WTC11 (cell line): ENCODE measurements around the gene FHIT. TPM values are rescaled to one million over a fixed set of nuclear protein-coding genes. Genes with fewer than 3 reads are reported as not detected.

Source experiments
- ATAC-seq: fragments of 200-7000 bp; cut with Tn5 transposase; 2 replicates; pipeline ENCODE4 v1.10.0; 2021; ENCODE audit warnings: mild to moderate bottlenecking, moderate library complexity
- CTCF ChIA-PET: fragments of 300-600 bp; sonication (Branson Sonifier 250); formaldehyde crosslinking; loops from one replicate; lab custom pipeline; 2021; ENCODE audit warnings: antibody characterized with exemption; lab: Charles Lee
- POLR2A ChIA-PET: fragments of 350-600 bp; sonication (Branson Sonifier 250); formaldehyde crosslinking; loops from one replicate; lab custom pipeline; 2021; ENCODE audit warnings: antibody characterized with exemption; lab: Charles Lee
- DNase-seq: peaks from one replicate; pipeline ENCODE4 v3.0.0; 2021; ENCODE audit warnings: low spot score
- H3K27ac Mint-ChIP-seq: 2 replicates; pipeline ENCODE4 v1.8.0; 2021; ENCODE audit warnings: mixed read lengths
- H3K27me3 Mint-ChIP-seq: 2 replicates; pipeline ENCODE4 v1.8.0; 2021; ENCODE audit warnings: low read depth, mild to moderate bottlenecking, moderate library complexity, mixed read lengths
- H3K36me3 Mint-ChIP-seq: 2 replicates; pipeline ENCODE4 v1.8.0; 2021; ENCODE audit warnings: mixed read lengths
- H3K4me1 Mint-ChIP-seq: 2 replicates; pipeline ENCODE4 v1.8.0; 2022; ENCODE audit warnings: mixed read lengths
- H3K4me3 Mint-ChIP-seq: 2 replicates; pipeline ENCODE4 v1.8.0; 2021; ENCODE audit warnings: mild to moderate bottlenecking, moderate library complexity, mixed read lengths
- H3K9me3 Mint-ChIP-seq: 2 replicates; pipeline ENCODE4 v1.8.0; 2021; ENCODE audit warnings: mixed read lengths
- CREB1 ChIP-seq: sonication (generic); formaldehyde crosslinking; IDR thresholded peaks from 2 replicates; pipeline ENCODE4 v1.8.0; 2023; ENCODE audit warnings: mild to moderate bottlenecking, missing genetic modification reagents
- ELF4 ChIP-seq: sonication (generic); formaldehyde crosslinking; IDR thresholded peaks from 2 replicates; pipeline ENCODE4 v1.8.1; 2022; ENCODE audit warnings: low read depth, mild to moderate bottlenecking, moderate library complexity, missing genetic modification reagents
- ETV6 ChIP-seq: sonication (generic); formaldehyde crosslinking; IDR thresholded peaks from 2 replicates; pipeline ENCODE4 v1.8.1; 2022; ENCODE audit warnings: mild to moderate bottlenecking, missing genetic modification reagents
- FOXJ3 ChIP-seq: sonication (generic); formaldehyde crosslinking; IDR thresholded peaks from 2 replicates; pipeline ENCODE4 v1.9.0; 2021; ENCODE audit warnings: missing genetic modification reagents, mild to moderate bottlenecking, borderline replicate concordance
- GRHL2 ChIP-seq: fragments of 250-450 bp; sonication (Bioruptor Pico); IDR thresholded peaks from 2 replicates; pipeline ENCODE4 v1.8.0; 2022; ENCODE audit warnings: mild to moderate bottlenecking, moderate library complexity; ENCODE audit not compliant: insufficient replicate concordance, severe bottlenecking
- NFATC4 ChIP-seq: fragments of 250-450 bp; sonication (Bioruptor Pico); IDR thresholded peaks from 2 replicates; pipeline ENCODE4 v1.9.0; 2021; ENCODE audit warnings: mild to moderate bottlenecking
- OVOL2 ChIP-seq: fragments of 250-450 bp; sonication (Bioruptor Pico); IDR thresholded peaks from 2 replicates; pipeline ENCODE4 v1.9.0; 2021; ENCODE audit warnings: mild to moderate bottlenecking, borderline replicate concordance
- TEAD4 ChIP-seq: sonication (generic); formaldehyde crosslinking; IDR thresholded peaks from 2 replicates; pipeline ENCODE4 v1.8.0; 2022; ENCODE audit warnings: mild to moderate bottlenecking, missing genetic modification reagents
- TP53 ChIP-seq: sonication (generic); formaldehyde crosslinking; IDR thresholded peaks from 2 replicates; pipeline ENCODE4 v1.8.1; 2023; ENCODE audit warnings: mild to moderate bottlenecking, missing genetic modification reagents
- ZBTB21 ChIP-seq: sonication (generic); formaldehyde crosslinking; IDR thresholded peaks from 2 replicates; pipeline ENCODE4 v1.8.1; 2023; ENCODE audit warnings: mild to moderate bottlenecking, missing genetic modification reagents, borderline replicate concordance
- ZNF219 ChIP-seq: sonication (generic); formaldehyde crosslinking; IDR thresholded peaks from 2 replicates; pipeline ENCODE4 v1.8.0; 2023; ENCODE audit warnings: missing genetic modification reagents, mild to moderate bottlenecking, borderline replicate concordance
- ZNF416 ChIP-seq: fragments of 250-450 bp; sonication (Bioruptor Pico); IDR thresholded peaks from 2 replicates; pipeline ENCODE4 v1.9.0; 2021; ENCODE audit warnings: mild to moderate bottlenecking, inconsistent platforms
- total RNA-seq: library from RNA; stranded (reverse); gene quantifications from 3 replicates; pipeline ENCODE4 v1.2.3, GENCODE V29; 2021
- TF ChIP-seq, protein P1 (sequence below): sonication (generic); formaldehyde crosslinking; IDR thresholded peaks from 2 replicates; pipeline ENCODE4 v1.8.1; 2023; ENCODE audit warnings: mild to moderate bottlenecking, missing genetic modification reagents, moderate library complexity
- TF ChIP-seq, protein P2 (sequence below): sonication (generic); formaldehyde crosslinking; IDR thresholded peaks from 2 replicates; pipeline ENCODE4 v1.8.1; 2022; ENCODE audit warnings: missing genetic modification reagents, borderline replicate concordance
- TF ChIP-seq, protein P3 (sequence below): sonication (generic); formaldehyde crosslinking; IDR thresholded peaks from 2 replicates; pipeline ENCODE4 v1.8.1; 2023; ENCODE audit warnings: mild to moderate bottlenecking, moderate library complexity, missing genetic modification reagents
- TF ChIP-seq, protein P4 (sequence below): fragments of 250-450 bp; sonication (Bioruptor Pico); IDR thresholded peaks from 2 replicates; pipeline ENCODE4 v1.8.0; 2021; ENCODE audit warnings: mild to moderate bottlenecking
- TF ChIP-seq, protein P5 (sequence below): sonication (generic); formaldehyde crosslinking; IDR thresholded peaks from 2 replicates; pipeline ENCODE4 v1.8.0; 2023; ENCODE audit warnings: missing genetic modification reagents, mild to moderate bottlenecking, borderline replicate concordance
- TF ChIP-seq, protein P6 (sequence below): fragments of 250-450 bp; sonication (Bioruptor Pico); IDR thresholded peaks from 2 replicates; pipeline ENCODE4 v1.9.0; 2021; ENCODE audit warnings: mild to moderate bottlenecking
- TF ChIP-seq, protein P7 (sequence below): sonication (generic); formaldehyde crosslinking; IDR thresholded peaks from 2 replicates; pipeline ENCODE4 v1.8.1; 2023; ENCODE audit warnings: mild to moderate bottlenecking, missing genetic modification reagents, moderate library complexity
- TF ChIP-seq, protein P8 (sequence below): sonication (generic); formaldehyde crosslinking; conservative IDR thresholded peaks from 2 replicates; pipeline ENCODE4 v1.8.1; 2023; ENCODE audit warnings: mild to moderate bottlenecking, low read depth, missing genetic modification reagents, moderate library complexity

Gene FHIT
- total RNA-seq, 1 experiment from 2014 or later: 2.6 TPM

DNA sequence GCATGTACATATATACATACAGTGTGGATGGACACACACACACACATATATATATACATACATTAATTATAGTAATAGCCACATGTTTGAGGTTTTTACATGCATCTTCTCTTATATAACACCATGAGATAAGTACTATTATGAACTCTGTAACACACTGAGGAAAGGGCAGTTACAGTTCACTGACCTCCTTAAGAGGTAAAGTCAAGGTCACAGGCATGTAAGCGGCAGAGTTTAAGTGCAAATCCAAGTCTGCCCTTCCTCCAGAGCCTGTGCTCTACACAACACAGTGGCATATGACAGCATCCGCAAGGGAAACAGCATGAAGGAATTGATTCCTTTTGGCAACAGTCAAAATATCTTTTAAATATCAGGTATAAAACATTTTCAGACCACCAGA lies 26.4 kb downstream of the FHIT start (continued):
- TF ChIP-seq, protein P1, sequence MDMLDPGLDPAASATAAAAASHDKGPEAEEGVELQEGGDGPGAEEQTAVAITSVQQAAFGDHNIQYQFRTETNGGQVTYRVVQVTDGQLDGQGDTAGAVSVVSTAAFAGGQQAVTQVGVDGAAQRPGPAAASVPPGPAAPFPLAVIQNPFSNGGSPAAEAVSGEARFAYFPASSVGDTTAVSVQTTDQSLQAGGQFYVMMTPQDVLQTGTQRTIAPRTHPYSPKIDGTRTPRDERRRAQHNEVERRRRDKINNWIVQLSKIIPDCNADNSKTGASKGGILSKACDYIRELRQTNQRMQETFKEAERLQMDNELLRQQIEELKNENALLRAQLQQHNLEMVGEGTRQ (CRISPR knock-in tag): no peak
- no peak for TF ChIP-seq ETV6 (CRISPR knock-in tag)
- TF ChIP-seq, protein P2, sequence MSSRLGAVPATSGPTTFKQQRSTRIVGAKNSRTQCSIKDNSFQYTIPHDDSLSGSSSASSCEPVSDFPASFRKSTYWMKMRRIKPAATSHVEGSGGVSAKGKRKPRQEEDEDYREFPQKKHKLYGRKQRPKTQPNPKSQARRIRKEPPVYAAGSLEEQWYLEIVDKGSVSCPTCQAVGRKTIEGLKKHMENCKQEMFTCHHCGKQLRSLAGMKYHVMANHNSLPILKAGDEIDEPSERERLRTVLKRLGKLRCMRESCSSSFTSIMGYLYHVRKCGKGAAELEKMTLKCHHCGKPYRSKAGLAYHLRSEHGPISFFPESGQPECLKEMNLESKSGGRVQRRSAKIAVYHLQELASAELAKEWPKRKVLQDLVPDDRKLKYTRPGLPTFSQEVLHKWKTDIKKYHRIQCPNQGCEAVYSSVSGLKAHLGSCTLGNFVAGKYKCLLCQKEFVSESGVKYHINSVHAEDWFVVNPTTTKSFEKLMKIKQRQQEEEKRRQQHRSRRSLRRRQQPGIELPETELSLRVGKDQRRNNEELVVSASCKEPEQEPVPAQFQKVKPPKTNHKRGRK: no peak
- TF ChIP-seq, protein P3, sequence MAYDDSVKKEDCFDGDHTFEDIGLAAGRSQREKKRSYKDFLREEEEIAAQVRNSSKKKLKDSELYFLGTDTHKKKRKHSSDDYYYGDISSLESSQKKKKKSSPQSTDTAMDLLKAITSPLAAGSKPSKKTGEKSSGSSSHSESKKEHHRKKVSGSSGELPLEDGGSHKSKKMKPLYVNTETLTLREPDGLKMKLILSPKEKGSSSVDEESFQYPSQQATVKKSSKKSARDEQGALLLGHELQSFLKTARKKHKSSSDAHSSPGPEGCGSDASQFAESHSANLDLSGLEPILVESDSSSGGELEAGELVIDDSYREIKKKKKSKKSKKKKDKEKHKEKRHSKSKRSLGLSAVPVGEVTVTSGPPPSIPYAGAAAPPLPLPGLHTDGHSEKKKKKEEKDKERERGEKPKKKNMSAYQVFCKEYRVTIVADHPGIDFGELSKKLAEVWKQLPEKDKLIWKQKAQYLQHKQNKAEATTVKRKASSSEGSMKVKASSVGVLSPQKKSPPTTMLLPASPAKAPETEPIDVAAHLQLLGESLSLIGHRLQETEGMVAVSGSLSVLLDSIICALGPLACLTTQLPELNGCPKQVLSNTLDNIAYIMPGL (CRISPR knock-in tag): no peak
- TF ChIP-seq FOXJ3: no peak

DNA sequence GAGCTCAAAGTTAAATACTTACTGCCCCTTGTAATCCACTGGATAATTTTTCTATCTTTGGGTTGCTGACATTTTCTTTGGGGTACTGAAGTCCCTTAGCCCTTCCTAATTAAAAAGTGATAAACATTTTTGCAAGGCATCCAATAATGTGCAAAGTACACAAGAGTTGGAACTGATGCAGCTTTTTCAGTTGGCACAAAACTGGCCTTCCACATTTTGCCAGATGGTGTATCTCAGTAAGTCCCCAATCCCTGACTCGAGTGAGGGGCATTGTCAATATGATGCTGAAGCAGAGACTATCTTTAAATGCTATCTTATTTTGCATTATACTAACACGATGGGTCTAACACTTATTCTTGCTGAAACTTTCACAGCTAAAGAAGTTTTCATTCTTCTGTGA lies 27.8 kb downstream of the FHIT start:
- CTCF ChIA-PET: no interaction called here
- POLR2A ChIA-PET: no interaction called here
- H3K4me3 Mint-ChIP-seq: no peak overlapping the region
- H3K36me3 Mint-ChIP-seq: no peaks in the 10 kb centered on the region
- peaks cover 9% of the 10 kb centered on the region for H3K4me1 Mint-ChIP-seq
- H3K27ac Mint-ChIP-seq: no peak overlapping the region
- ATAC-seq: no peak
- no peaks in the 10 kb centered on the region for H3K9me3 Mint-ChIP-seq
- no peaks in the 10 kb centered on the region for H3K27me3 Mint-ChIP-seq
- DNase-seq: no peak
- TF ChIP-seq FOXJ3 (no peak), ZNF416 (CRISPR knock-in tag) (no peak), OVOL2 (CRISPR knock-in tag) (no peak), ZBTB21 (CRISPR knock-in tag) (no peak), CREB1 (no peak), NFATC4 (no peak), TP53 (CRISPR knock-in tag) (no peak), ELF4 (CRISPR knock-in tag) (no peak), GRHL2 (CRISPR knock-in tag) (no peak), ZNF219 (CRISPR knock-in tag) (no peak), TEAD4 (no peak)
- TF ChIP-seq, protein P1 (CRISPR knock-in tag): no peak
- TF ChIP-seq, protein P4, sequence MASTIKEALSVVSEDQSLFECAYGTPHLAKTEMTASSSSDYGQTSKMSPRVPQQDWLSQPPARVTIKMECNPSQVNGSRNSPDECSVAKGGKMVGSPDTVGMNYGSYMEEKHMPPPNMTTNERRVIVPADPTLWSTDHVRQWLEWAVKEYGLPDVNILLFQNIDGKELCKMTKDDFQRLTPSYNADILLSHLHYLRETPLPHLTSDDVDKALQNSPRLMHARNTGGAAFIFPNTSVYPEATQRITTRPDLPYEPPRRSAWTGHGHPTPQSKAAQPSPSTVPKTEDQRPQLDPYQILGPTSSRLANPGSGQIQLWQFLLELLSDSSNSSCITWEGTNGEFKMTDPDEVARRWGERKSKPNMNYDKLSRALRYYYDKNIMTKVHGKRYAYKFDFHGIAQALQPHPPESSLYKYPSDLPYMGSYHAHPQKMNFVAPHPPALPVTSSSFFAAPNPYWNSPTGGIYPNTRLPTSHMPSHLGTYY (CRISPR knock-in tag): no peak
- TF ChIP-seq, protein P5, sequence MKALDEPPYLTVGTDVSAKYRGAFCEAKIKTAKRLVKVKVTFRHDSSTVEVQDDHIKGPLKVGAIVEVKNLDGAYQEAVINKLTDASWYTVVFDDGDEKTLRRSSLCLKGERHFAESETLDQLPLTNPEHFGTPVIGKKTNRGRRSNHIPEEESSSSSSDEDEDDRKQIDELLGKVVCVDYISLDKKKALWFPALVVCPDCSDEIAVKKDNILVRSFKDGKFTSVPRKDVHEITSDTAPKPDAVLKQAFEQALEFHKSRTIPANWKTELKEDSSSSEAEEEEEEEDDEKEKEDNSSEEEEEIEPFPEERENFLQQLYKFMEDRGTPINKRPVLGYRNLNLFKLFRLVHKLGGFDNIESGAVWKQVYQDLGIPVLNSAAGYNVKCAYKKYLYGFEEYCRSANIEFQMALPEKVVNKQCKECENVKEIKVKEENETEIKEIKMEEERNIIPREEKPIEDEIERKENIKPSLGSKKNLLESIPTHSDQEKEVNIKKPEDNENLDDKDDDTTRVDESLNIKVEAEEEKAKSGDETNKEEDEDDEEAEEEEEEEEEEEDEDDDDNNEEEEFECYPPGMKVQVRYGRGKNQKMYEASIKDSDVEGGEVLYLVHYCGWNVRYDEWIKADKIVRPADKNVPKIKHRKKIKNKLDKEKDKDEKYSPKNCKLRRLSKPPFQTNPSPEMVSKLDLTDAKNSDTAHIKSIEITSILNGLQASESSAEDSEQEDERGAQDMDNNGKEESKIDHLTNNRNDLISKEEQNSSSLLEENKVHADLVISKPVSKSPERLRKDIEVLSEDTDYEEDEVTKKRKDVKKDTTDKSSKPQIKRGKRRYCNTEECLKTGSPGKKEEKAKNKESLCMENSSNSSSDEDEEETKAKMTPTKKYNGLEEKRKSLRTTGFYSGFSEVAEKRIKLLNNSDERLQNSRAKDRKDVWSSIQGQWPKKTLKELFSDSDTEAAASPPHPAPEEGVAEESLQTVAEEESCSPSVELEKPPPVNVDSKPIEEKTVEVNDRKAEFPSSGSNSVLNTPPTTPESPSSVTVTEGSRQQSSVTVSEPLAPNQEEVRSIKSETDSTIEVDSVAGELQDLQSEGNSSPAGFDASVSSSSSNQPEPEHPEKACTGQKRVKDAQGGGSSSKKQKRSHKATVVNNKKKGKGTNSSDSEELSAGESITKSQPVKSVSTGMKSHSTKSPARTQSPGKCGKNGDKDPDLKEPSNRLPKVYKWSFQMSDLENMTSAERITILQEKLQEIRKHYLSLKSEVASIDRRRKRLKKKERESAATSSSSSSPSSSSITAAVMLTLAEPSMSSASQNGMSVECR (CRISPR knock-in tag): no peak
- TF ChIP-seq, protein P6, sequence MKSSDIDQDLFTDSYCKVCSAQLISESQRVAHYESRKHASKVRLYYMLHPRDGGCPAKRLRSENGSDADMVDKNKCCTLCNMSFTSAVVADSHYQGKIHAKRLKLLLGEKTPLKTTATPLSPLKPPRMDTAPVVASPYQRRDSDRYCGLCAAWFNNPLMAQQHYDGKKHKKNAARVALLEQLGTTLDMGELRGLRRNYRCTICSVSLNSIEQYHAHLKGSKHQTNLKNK: no peak
- TF ChIP-seq, protein P7, sequence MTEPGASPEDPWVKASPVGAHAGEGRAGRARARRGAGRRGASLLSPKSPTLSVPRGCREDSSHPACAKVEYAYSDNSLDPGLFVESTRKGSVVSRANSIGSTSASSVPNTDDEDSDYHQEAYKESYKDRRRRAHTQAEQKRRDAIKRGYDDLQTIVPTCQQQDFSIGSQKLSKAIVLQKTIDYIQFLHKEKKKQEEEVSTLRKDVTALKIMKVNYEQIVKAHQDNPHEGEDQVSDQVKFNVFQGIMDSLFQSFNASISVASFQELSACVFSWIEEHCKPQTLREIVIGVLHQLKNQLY (CRISPR knock-in tag): no peak
- TF ChIP-seq, protein P8, sequence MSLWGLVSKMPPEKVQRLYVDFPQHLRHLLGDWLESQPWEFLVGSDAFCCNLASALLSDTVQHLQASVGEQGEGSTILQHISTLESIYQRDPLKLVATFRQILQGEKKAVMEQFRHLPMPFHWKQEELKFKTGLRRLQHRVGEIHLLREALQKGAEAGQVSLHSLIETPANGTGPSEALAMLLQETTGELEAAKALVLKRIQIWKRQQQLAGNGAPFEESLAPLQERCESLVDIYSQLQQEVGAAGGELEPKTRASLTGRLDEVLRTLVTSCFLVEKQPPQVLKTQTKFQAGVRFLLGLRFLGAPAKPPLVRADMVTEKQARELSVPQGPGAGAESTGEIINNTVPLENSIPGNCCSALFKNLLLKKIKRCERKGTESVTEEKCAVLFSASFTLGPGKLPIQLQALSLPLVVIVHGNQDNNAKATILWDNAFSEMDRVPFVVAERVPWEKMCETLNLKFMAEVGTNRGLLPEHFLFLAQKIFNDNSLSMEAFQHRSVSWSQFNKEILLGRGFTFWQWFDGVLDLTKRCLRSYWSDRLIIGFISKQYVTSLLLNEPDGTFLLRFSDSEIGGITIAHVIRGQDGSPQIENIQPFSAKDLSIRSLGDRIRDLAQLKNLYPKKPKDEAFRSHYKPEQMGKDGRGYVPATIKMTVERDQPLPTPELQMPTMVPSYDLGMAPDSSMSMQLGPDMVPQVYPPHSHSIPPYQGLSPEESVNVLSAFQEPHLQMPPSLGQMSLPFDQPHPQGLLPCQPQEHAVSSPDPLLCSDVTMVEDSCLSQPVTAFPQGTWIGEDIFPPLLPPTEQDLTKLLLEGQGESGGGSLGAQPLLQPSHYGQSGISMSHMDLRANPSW (CRISPR knock-in tag): no peak
